GM12875 (cell line): ENCODE results near the gene GRK2.

Source experiments
- H3K4me3 ChIP-seq: one replicate; pipeline ENCODE4 v1.5.1; 2011; ENCODE audit warnings: low read depth, low read length, control low read depth
- CTCF ChIP-seq: IDR thresholded peaks from 2 replicates; pipeline ENCODE4 v1.5.1; 2011; ENCODE audit warnings: low read depth, mild to moderate bottlenecking, control low read depth, inconsistent platforms, low read length, moderate library complexity, borderline replicate concordance; ENCODE audit not compliant: insufficient read depth

The GRK2 gene

DNA sequence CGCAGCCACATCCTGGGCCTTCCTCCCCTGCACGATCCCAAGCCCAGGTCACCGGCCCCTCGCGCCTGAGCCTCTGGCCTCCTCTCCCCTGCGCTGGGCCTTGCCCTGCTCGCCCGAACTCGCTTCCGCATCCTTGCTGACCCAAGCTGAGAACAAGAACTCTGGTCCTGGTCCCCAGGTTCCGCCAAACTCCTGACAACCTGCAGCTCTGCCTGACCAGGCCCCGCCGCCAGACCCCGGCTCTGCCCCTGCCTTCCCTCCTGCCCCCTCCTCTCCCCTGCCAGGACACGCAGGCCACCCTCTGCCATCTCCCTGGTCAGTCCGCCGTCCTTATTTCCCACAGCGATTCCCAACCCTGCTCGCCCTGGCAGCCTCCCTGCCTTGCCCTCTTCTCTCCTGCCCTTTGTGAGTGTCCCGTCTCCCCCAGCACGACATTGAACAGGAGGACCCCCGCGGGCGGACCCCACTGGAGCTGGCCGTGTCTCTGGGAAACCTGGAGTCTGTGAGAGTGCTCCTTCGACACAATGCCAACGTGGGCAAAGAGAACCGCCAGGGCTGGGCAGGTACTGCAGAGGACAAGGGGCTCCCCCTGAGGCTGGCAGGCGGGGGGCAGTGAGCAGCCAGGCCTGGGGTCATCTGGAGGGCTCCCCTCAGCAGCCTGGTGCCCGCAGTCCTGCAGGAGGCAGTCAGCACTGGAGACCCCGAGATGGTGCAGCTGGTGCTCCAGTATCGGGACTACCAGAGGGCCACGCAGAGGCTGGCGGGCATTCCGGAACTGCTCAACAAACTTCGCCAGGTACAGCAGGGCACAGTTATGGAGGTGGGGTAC, 23.6 kb downstream of the GRK2 start:
- peak overlapping the region; percentile 71 for H3K4me3 ChIP-seq
- TF ChIP-seq CTCF, result no peak

DNA sequence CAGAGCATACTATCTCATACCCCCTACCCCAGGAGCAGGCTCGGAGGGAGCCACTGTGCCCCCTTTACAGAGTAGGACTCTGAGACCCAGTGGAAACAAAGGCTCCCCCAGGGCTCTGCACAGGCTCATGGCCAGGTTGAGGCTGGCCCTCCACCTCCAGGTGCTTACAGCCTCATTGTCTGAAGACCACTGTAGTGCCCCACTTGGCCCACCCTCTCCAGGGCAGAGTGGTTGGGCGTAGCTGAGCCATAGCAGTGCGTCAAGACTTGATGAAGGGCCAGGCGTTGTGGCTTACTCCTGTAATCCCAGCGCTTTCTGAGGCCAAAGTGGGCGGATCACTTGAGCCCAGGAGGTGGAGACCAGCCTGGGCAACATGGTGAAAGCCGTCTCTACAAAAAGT, 24.5 kb downstream of the GRK2 start:
- TF ChIP-seq CTCF, result no peak
- H3K4me3 ChIP-seq, result no peak overlapping the region

- TF ChIP-seq CTCF, result no peak
- no peak overlapping the region for H3K4me3 ChIP-seq
Observed at GRCh38 chr11:67291481-67292381, 25.5 kb downstream of the GRK2 start.

GRCh38 chr11:67292671-67293070, 26.4 kb downstream of the GRK2 start:
- TF ChIP-seq CTCF, result no peak
- H3K4me3 ChIP-seq, result no peak overlapping the region

GRCh38 chr11:67293090-67293489, 26.8 kb downstream of the GRK2 start:
- no peak for TF ChIP-seq CTCF
- H3K4me3 ChIP-seq, result no peak overlapping the region

GRCh38 chr11:67295846-67296245, 29.6 kb downstream of the GRK2 start:
- no peak for TF ChIP-seq CTCF
- H3K4me3 ChIP-seq, result no peak overlapping the region
